Endothelial cell of umbilical vein (primary cell): Measurements from ENCODE around the gene NHP2. TPM values are rescaled to one million over a fixed set of nuclear protein-coding genes. Genes with fewer than 3 reads are reported as not detected.

Experiments used
- BruUV-seq: library from RNA; stranded (reverse); fragments of 400-500 nt; replicated peaks from 2 replicates; lab custom pipeline; 2021; lab: Mats Ljungman, UMichigan
- CTCF ChIA-PET: fragments of 300-600, 350-600 bp; sonication (Branson Sonifier 250); formaldehyde crosslinking; loops from one replicate; lab custom pipeline; 2021; ENCODE audit warnings: antibody characterized with exemption, inconsistent platforms; lab: Charles Lee
- POLR2A ChIA-PET: fragments of 300-600, 350-600 bp; sonication (Branson Sonifier 250); formaldehyde crosslinking; loops from one replicate; lab custom pipeline; 2021; ENCODE audit warnings: antibody characterized with exemption, inconsistent platforms; lab: Charles Lee
- DNase-seq: peaks from one replicate; pipeline ENCODE4 v3.0.0-alpha.2; 2011; ENCODE audit warnings: low read depth, low spot score
- FAIRE-seq: peaks from 2 replicates; lab custom pipeline; 2011; peaks lifted over from hg19 to GRCh38; lab: Jason Lieb, UNC
- H2AFZ ChIP-seq: 2 replicates; pipeline ENCODE4 v1.6.0; 2012; ENCODE audit warnings: low read depth, low read length, control low read depth, inconsistent platforms
- H3K27ac ChIP-seq: 2 replicates; pipeline ENCODE4 v1.5.1; 2011; ENCODE audit warnings: low read depth, mild to moderate bottlenecking, control low read depth, low read length, moderate library complexity; ENCODE audit not compliant: insufficient read depth
- H3K27me3 ChIP-seq, 2 experiments: 2 replicates each; pipeline versions ENCODE4 v1.6.0 to v1.6.1; 2011; ENCODE audit warnings: low read length in 2 of 2, mixed read lengths in 1 of 2; ENCODE audit not compliant: control insufficient read depth in 2 of 2, insufficient read depth in 2 of 2
- H3K36me3 ChIP-seq, 2 experiments: 2 replicates in 1 of 2; 3 replicates in 1 of 2; pipeline ENCODE4 v1.5.1; 2011; ENCODE audit warnings: low read length in 2 of 2, mild to moderate bottlenecking in 1 of 2, moderate library complexity in 1 of 2; ENCODE audit not compliant: control insufficient read depth in 2 of 2, insufficient read depth in 2 of 2; ENCODE audit errors: extremely low read depth in 1 of 2
- H3K4me1 ChIP-seq: 3 replicates; pipeline ENCODE4 v1.5.1; 2011; ENCODE audit warnings: mild to moderate bottlenecking, low read length; ENCODE audit not compliant: control insufficient read depth, insufficient read depth; ENCODE audit errors: extremely low read depth
- H3K4me2 ChIP-seq: 2 replicates; pipeline ENCODE4 v1.6.1; 2011; ENCODE audit warnings: low read length, control low read depth, mixed read lengths; ENCODE audit not compliant: insufficient read depth
- H3K4me3 ChIP-seq, 3 experiments: fragments of 200-600 bp in 1 of 3; sonication (generic), shearing (Covaris generic) in 1 of 3; replicated peaks in 1 of 3; 2 replicates each; pipeline ENCODE4 v1.5.1; 2011 to 2016; ENCODE audit warnings: control low read depth in 3 of 3, low read length in 3 of 3, mild to moderate bottlenecking in 2 of 3, inconsistent platforms in 1 of 3, low read depth in 1 of 3, moderate library complexity in 1 of 3; ENCODE audit not compliant: insufficient read depth in 1 of 3
- H3K79me2 ChIP-seq: 2 replicates; pipeline ENCODE4 v1.6.0; 2012; ENCODE audit warnings: low read length, inconsistent platforms; ENCODE audit not compliant: control insufficient read depth, insufficient read depth
- H3K9ac ChIP-seq: replicated peaks from 2 replicates; pipeline ENCODE3; 2011; ENCODE audit warnings: low read length, control low read depth; ENCODE audit not compliant: insufficient read depth; ENCODE audit errors: extremely low read depth
- H3K9me1 ChIP-seq: replicated peaks from 3 replicates; pipeline ENCODE4 v1.6.0; 2011; ENCODE audit warnings: mild to moderate bottlenecking, low read length; ENCODE audit not compliant: control insufficient read depth, insufficient read depth; ENCODE audit errors: extremely low read depth
- H3K9me3 ChIP-seq: replicated peaks from 2 replicates; pipeline ENCODE4 v1.5.1; 2012; ENCODE audit warnings: low read length, inconsistent platforms; ENCODE audit not compliant: control insufficient read depth, insufficient read depth
- H4K20me1 ChIP-seq: replicated peaks from 2 replicates; pipeline ENCODE3; 2011; ENCODE audit warnings: mild to moderate bottlenecking, low read length; ENCODE audit not compliant: control insufficient read depth, insufficient read depth; ENCODE audit errors: extremely low read depth
- EZH2 ChIP-seq: IDR thresholded peaks from 2 replicates; pipeline ENCODE4 v1.6.1; 2012; ENCODE audit warnings: borderline replicate concordance, low read depth, mild to moderate bottlenecking, moderate library complexity, low read length, inconsistent platforms; ENCODE audit not compliant: severe bottlenecking
- FOS ChIP-seq: IDR thresholded peaks from 2 replicates; pipeline ENCODE4 v1.6.1; 2011; ENCODE audit warnings: mild to moderate bottlenecking, low read length, moderate library complexity, borderline replicate concordance; ENCODE audit not compliant: insufficient read depth
- GATA2 ChIP-seq: IDR thresholded peaks from 2 replicates; pipeline ENCODE4 v1.7.0; 2011; ENCODE audit warnings: low read depth, mild to moderate bottlenecking, moderate library complexity, mixed read lengths, low read length; ENCODE audit not compliant: insufficient read length, insufficient read depth
- JUN ChIP-seq: IDR thresholded peaks from 2 replicates; pipeline ENCODE4 v1.6.1; 2011; ENCODE audit warnings: borderline replicate concordance, low read depth; ENCODE audit not compliant: insufficient read length, insufficient read depth
- MYC ChIP-seq: IDR thresholded peaks from one replicate; pipeline ENCODE4 v1.6.1; 2011; ENCODE audit warnings: mild to moderate bottlenecking, low read depth, low read length
- POLR2A ChIP-seq: IDR thresholded peaks from 2 replicates; pipeline ENCODE4 v1.6.1; 2012; ENCODE audit warnings: low read depth, mild to moderate bottlenecking, control low read depth, low read length
- POLR2AphosphoS5 ChIP-seq: IDR thresholded peaks from 2 replicates; pipeline ENCODE4 v1.6.1; 2012; ENCODE audit warnings: low read depth, mild to moderate bottlenecking, control low read depth, low read length, moderate library complexity; ENCODE audit not compliant: insufficient read depth
- dilution Hi-C: fragments of 300-500 bp; cut with MboI; formaldehyde crosslinking; loops from one replicate; pipeline ENCODE4 v1.15.0; 2019; ENCODE audit warnings: low sequenced_read_pairs; ENCODE audit not compliant: extremely low pct_ligation_motif_present
- intact Hi-C: fragments of 100-400 bp; cut with micrococcal nuclease; formaldehyde crosslinking; loops from one replicate; pipeline ENCODE4 v1.10.0; 2022
- polyA plus RNA-seq, 4 experiments: library from polyadenylated mRNA; depleted of rRNA in 3 of 4; stranded (reverse) in 3 of 4; unstranded in 1 of 4; fragments of >200 nt; gene quantifications; 2 replicates each; pipeline versions ENCODE4 v1.2.1 to v1.2.3, GENCODE V29; 2011 to 2012; ENCODE audit warnings: missing spikeins in 1 of 4
- total RNA-seq: library from RNA; stranded (reverse); gene quantifications from 2 replicates; pipeline ENCODE4 v1.2.3, GENCODE V29; 2021
- TF ChIP-seq, protein P1 (sequence below), 2 donors: IDR thresholded peaks; 1 replicate in 1 of 2; 2 replicates in 1 of 2; pipeline ENCODE4 v1.5.1; 2011; ENCODE audit warnings: low read length in 2 of 2, mild to moderate bottlenecking in 2 of 2, moderate library complexity in 2 of 2, control low read depth in 1 of 2, inconsistent platforms in 1 of 2, low read depth in 1 of 2; ENCODE audit not compliant: insufficient read depth in 1 of 2; ENCODE audit errors: extremely low read depth in 1 of 2
- TF ChIP-seq, protein P2 (sequence below): IDR thresholded peaks from 2 replicates; pipeline ENCODE4 v1.6.1; 2011; ENCODE audit not compliant: insufficient read depth, insufficient read length

The NHP2 gene
- total and polyA plus RNA-seq, 2 donors (not counting 3 experiments of a cell fraction or from before 2014, with no cell fraction given) = 205 to 220 TPM

DNA sequence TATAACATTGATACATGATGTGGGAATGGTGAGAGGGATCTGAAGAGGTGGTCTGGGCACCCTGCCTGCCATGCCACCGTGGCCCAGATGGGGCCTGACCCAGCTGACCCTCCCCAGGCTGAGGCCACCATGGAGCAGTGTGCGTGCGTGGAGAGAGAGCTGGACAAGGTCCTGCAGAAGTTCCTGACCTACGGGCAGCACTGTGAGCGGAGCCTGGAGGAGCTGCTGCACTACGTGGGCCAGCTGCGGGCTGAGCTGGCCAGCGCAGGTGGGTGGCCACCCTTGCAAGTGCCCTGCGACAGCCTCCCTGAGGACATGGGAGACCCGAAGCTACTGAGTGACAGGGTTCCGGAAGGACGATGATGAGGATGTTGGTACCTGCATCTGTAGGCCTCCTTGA lies 15.7 kb downstream of the NHP2 start:
- dilution Hi-C loops = no loop called here
- CTCF ChIA-PET = interaction anchor here (1.0 to 2.9 kb wide), 3 partner anchors 16 to 62 kb away, joined by 3 to 18 read pairs (median 4); partner anchors contain the start of gene NHP2
- POLR2A ChIA-PET = no interaction called here

DNA sequence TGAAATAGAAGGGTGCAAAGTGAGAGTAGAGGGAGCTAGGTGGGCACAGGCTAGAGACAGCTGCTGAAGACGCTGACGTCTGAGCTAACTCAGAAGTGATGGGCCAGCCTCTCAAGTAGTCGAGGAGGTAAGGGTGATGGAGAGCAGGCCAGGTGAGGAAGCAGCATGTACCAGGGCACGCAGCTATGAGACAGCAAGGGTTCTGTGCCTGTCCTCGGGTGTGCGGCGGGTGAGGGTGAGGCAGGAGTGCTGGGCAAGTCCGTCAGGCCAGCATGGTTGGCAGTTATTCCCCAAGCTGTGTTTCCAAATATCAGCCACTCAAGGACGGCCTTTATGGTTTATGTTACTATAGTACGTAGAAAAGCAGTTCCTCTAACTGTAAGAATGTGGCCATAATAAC lies 16.7 kb downstream of the NHP2 start:
- dilution Hi-C loops = no loop called here
- Histone ChIP-seq H3K79me2 (no peaks in the 10 kb centered on the region), H3K9me3 (no peaks in the 10 kb centered on the region), H3K27me3 (no peaks in the 10 kb centered on the region), H3K4me1 (no peaks in the 10 kb centered on the region), H3K4me2 (no peak overlapping the region), H3K9ac (no peak overlapping the region), H3K9me1 (no peaks in the 10 kb centered on the region), H2AFZ (no peak overlapping the region), H3K4me3 (no peak overlapping the region), H3K27ac (no peak overlapping the region), H3K36me3 (peaks cover 0 to 13% of the 10 kb centered on the region in 2 experiments), H4K20me1 (no peaks in the 10 kb centered on the region)
- intact Hi-C loops = no loop called here
- FAIRE-seq (no peak), DNase-seq (no peak)
- no TSS peak for BruUV-seq
- POLR2A ChIA-PET = no interaction called here
- CTCF ChIA-PET = interaction anchor here (1.0 to 2.9 kb wide), 2 partner anchors 10 to 61 kb away, joined by 3 to 18 read pairs; no protein-coding TSS in a partner anchor
- TF ChIP-seq POLR2A (no peak), JUN (no peak), GATA2 (no peak), MYC (no peak), FOS (no peak), EZH2 (no peak), POLR2AphosphoS5 (no peak)
- TF ChIP-seq, protein P1, sequence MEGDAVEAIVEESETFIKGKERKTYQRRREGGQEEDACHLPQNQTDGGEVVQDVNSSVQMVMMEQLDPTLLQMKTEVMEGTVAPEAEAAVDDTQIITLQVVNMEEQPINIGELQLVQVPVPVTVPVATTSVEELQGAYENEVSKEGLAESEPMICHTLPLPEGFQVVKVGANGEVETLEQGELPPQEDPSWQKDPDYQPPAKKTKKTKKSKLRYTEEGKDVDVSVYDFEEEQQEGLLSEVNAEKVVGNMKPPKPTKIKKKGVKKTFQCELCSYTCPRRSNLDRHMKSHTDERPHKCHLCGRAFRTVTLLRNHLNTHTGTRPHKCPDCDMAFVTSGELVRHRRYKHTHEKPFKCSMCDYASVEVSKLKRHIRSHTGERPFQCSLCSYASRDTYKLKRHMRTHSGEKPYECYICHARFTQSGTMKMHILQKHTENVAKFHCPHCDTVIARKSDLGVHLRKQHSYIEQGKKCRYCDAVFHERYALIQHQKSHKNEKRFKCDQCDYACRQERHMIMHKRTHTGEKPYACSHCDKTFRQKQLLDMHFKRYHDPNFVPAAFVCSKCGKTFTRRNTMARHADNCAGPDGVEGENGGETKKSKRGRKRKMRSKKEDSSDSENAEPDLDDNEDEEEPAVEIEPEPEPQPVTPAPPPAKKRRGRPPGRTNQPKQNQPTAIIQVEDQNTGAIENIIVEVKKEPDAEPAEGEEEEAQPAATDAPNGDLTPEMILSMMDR (IDR thresholded peaks at IDR 0.05; ENCODE audit: extremely low read depth in 1 of 2, insufficient read depth in 1 of 2, low read depth in 1 of 2, low read length in 2 of 2) = no peak
- TF ChIP-seq, protein P2, sequence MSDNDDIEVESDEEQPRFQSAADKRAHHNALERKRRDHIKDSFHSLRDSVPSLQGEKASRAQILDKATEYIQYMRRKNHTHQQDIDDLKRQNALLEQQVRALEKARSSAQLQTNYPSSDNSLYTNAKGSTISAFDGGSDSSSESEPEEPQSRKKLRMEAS = no peak

More for the DNA sequence above, 15.7 kb downstream of the NHP2 start:
- Histone ChIP-seq H3K27me3 (no peaks in the 10 kb centered on the region), H3K4me1 (no peaks in the 10 kb centered on the region), H3K9me3 (no peaks in the 10 kb centered on the region), H3K79me2 (no peaks in the 10 kb centered on the region), H3K4me3 (no peak overlapping the region), H3K36me3 (peaks cover 0 to 21% of the 10 kb centered on the region in 2 experiments), H4K20me1 (no peaks in the 10 kb centered on the region), H3K4me2 (no peak overlapping the region), H2AFZ (no peak overlapping the region), H3K9me1 (no peaks in the 10 kb centered on the region), H3K27ac (no peak overlapping the region), H3K9ac (no peak overlapping the region)
- TF ChIP-seq POLR2A = no peak
- DNase-seq = no peak
- intact Hi-C loops = no loop called here
- no TSS peak for BruUV-seq
- FAIRE-seq = no peak
